T-helper 1 cell (primary cell): ENCODE results near the gene DEXI.
"Not testable (repeated sequence)": the region's sequence is repeated elsewhere in the genome, so short reads cannot be mapped to it uniquely, and the experiment has no call there.

Experiments used
- DNase-seq, 5 donors: peaks; one replicate each; pipeline ENCODE4 v3.0.0-alpha.2; 2012 to 2020

DEXI gene

GRCh38 chr16:10968498-10968897 lies 26.2 kb upstream of the DEXI start:
- DNase-seq = no peak

GRCh38 chr16:10967986-10968385 lies 25.7 kb upstream of the DEXI start:
- no peak for DNase-seq

GRCh38 chr16:10966559-10966958 lies 24.3 kb upstream of the DEXI start:
- DNase-seq = peak in 1 of 5 donors; percentile 60

GRCh38 chr16:10966129-10966528 lies 23.9 kb upstream of the DEXI start:
- DNase-seq = no peak

- DNase-seq = peak in 1 of 5 donors; percentile 83
Measured at GRCh38 chr16:10965440-10966061, 23.3 kb upstream of the DEXI start.

- DNase-seq = peak in 4 of 5 donors; percentile 43 to 93 (median 49)
Measured at GRCh38 chr16:10964891-10965326, 22.6 kb upstream of the DEXI start.

- DNase-seq = peak; percentile 63 to 84 (median 71)
Measured at GRCh38 chr16:10964039-10964890, 22.0 kb upstream of the DEXI start.

GRCh38 chr16:10961231-10961630 lies 19.0 kb upstream of the DEXI start:
- DNase-seq = no peak

- DNase-seq = no peak
Measured at GRCh38 chr16:10959161-10959560, 16.9 kb upstream of the DEXI start.

- DNase-seq = peak in 1 of 5 donors; percentile 70
Measured at GRCh38 chr16:10957771-10958482, 15.7 kb upstream of the DEXI start.

GRCh38 chr16:10954903-10955302 lies 12.6 kb upstream of the DEXI start:
- DNase-seq = no peak

GRCh38 chr16:10951026-10951425 lies 8.8 kb upstream of the DEXI start:
- no peak for DNase-seq

- no peak for DNase-seq
Measured at GRCh38 chr16:10950393-10950792, 8.1 kb upstream of the DEXI start.

GRCh38 chr16:10949424-10949970 lies 7.2 kb upstream of the DEXI start:
- DNase-seq = peak in 2 of 5 donors; percentile 35 to 69

- DNase-seq = no peak
Measured at GRCh38 chr16:10947211-10947787, 5.0 kb upstream of the DEXI start.

GRCh38 chr16:10946308-10946707 lies 4.0 kb upstream of the DEXI start:
- DNase-seq = no peak

GRCh38 chr16:10945065-10945787 lies 3.0 kb upstream of the DEXI start:
- DNase-seq = no peak

GRCh38 chr16:10944249-10945064 lies 2.2 kb upstream of the DEXI start, which contains the start of gene CLEC16A:
TSS of gene CLEC16A (plus strand) at chr16:10944564. CDS start at chr16:10944718, 154 bp downstream.
- peak; percentile 91 to 96 (median 92) for DNase-seq

- no peak for DNase-seq
Measured at GRCh38 chr16:10943064-10943353, 741 bp upstream of the DEXI start.

- DNase-seq = not testable (repeated sequence)
Measured at GRCh38 chr16:10941935-10942351, 325 bp downstream of the DEXI start.
